Neuronal stem cell (in vitro differentiated cells): ENCODE measurements around the gene P2RX4.
A peak's percentile ranks its signal among the peaks of the same experiment; 100 is the strongest.

Experiments
- DNase-seq: peaks from one replicate; pipeline ENCODE4 v3.0.0-alpha.2; 2013; ENCODE audit warnings: low spot score
- H2AFZ ChIP-seq: one replicate; pipeline ENCODE4 v1.6.1; 2013; ENCODE audit warnings: mild to moderate bottlenecking, low read length, inconsistent platforms
- H2AK5ac ChIP-seq: 2 replicates; pipeline ENCODE4 v1.6.1; 2013; ENCODE audit warnings: low read depth, mild to moderate bottlenecking, inconsistent platforms, low read length, moderate library complexity, mixed read lengths
- H2BK120ac ChIP-seq: 2 replicates; pipeline ENCODE4 v1.6.1; 2013; ENCODE audit warnings: low read depth, mild to moderate bottlenecking, inconsistent platforms, low read length, moderate library complexity, mixed read lengths
- H2BK12ac ChIP-seq: one replicate; pipeline ENCODE4 v1.6.1; 2013; ENCODE audit warnings: low read length, inconsistent platforms
- H2BK15ac ChIP-seq: 2 replicates; pipeline ENCODE4 v1.6.1; 2013; ENCODE audit warnings: mild to moderate bottlenecking, low read length, inconsistent platforms, mixed read lengths
- H2BK5ac ChIP-seq: one replicate; pipeline ENCODE4 v1.6.1; 2013; ENCODE audit warnings: inconsistent platforms, mild to moderate bottlenecking, low read length, moderate library complexity
- H3K14ac ChIP-seq: one replicate; pipeline ENCODE4 v1.6.1; 2013; ENCODE audit warnings: low read length, inconsistent platforms
- H3K18ac ChIP-seq: 2 replicates; pipeline ENCODE4 v1.6.1; 2013; ENCODE audit warnings: low read length, inconsistent platforms
- H3K23ac ChIP-seq: 2 replicates; pipeline ENCODE4 v1.6.1; 2013; ENCODE audit warnings: low read depth, mild to moderate bottlenecking, mixed read lengths, low read length, inconsistent platforms; ENCODE audit not compliant: poor library complexity
- H3K27ac ChIP-seq: replicated peaks from 3 replicates; pipeline ENCODE4 v1.5.1; 2013; ENCODE audit warnings: low read length, inconsistent platforms
- H3K27me3 ChIP-seq, 3 experiments: 2 replicates each; pipeline ENCODE4 v1.6.1; 2013; ENCODE audit warnings: low read length in 3 of 3, mild to moderate bottlenecking in 2 of 3, inconsistent platforms in 1 of 3, low read depth in 1 of 3, mixed read lengths in 1 of 3, moderate library complexity in 1 of 3; ENCODE audit not compliant: control insufficient read depth in 3 of 3, insufficient read depth in 3 of 3
- H3K36me3 ChIP-seq, 2 donors: replicated peaks in 1 of 2; 2 replicates each; pipeline ENCODE4 v1.6.1; 2013; ENCODE audit warnings: low read length in 2 of 2; ENCODE audit not compliant: control insufficient read depth in 2 of 2, insufficient read depth in 2 of 2
- H3K4ac ChIP-seq: 2 replicates; pipeline ENCODE4 v1.6.1; 2013; ENCODE audit warnings: inconsistent platforms, mild to moderate bottlenecking, low read length, moderate library complexity
- H3K4me1 ChIP-seq, 2 donors: 1 replicate in 1 of 2; 2 replicates in 1 of 2; pipeline ENCODE4 v1.6.1; 2013; ENCODE audit warnings: low read length in 2 of 2, low read depth in 1 of 2; ENCODE audit not compliant: control insufficient read depth in 2 of 2, insufficient read depth in 1 of 2
- H3K4me2 ChIP-seq: one replicate; pipeline ENCODE4 v1.6.1; 2013; ENCODE audit warnings: mild to moderate bottlenecking, low read length, inconsistent platforms; ENCODE audit not compliant: insufficient read depth, poor library complexity, severe bottlenecking
- H3K4me3 ChIP-seq, 2 donors: 2 replicates each; pipeline ENCODE4 v1.5.1; 2013; ENCODE audit warnings: low read length in 2 of 2, mild to moderate bottlenecking in 2 of 2, inconsistent platforms in 1 of 2, moderate library complexity in 1 of 2
- H3K79me1 ChIP-seq: one replicate; pipeline ENCODE4 v1.6.1; 2013; ENCODE audit warnings: low read depth, mild to moderate bottlenecking, inconsistent platforms, low read length, moderate library complexity
- H3K9ac ChIP-seq: one replicate; pipeline ENCODE4 v1.6.1; 2013; ENCODE audit warnings: mild to moderate bottlenecking, low read depth, low read length, inconsistent platforms; ENCODE audit not compliant: poor library complexity
- H3K9me3 ChIP-seq, 2 donors: replicated peaks in 1 of 2; 2 replicates each; pipeline versions ENCODE3 to v1.6.1; 2013; ENCODE audit warnings: low read length in 2 of 2, mild to moderate bottlenecking in 2 of 2, inconsistent platforms in 1 of 2, low read depth in 1 of 2, mixed read lengths in 1 of 2, moderate library complexity in 1 of 2; ENCODE audit not compliant: control insufficient read depth in 2 of 2, insufficient read depth in 1 of 2
- H4K8ac ChIP-seq: one replicate; pipeline ENCODE4 v1.6.1; 2013; ENCODE audit warnings: low read depth, mild to moderate bottlenecking, inconsistent platforms, low read length, moderate library complexity
- H4K91ac ChIP-seq: one replicate; pipeline ENCODE4 v1.6.1; 2013; ENCODE audit warnings: low read length, low read depth, mild to moderate bottlenecking, inconsistent platforms; ENCODE audit not compliant: poor library complexity
- WGBS, 2 donors: extraction: QIAGEN DNeasy Blood & Tissue Kit; methylation state at CpG; one replicate each; pipeline ENCODE4 v1.1.7; 2013; ENCODE audit warnings: missing lambda C conversion rate in 2 of 2, mixed read lengths in 1 of 2; ENCODE audit not compliant: insufficient read length in 2 of 2, insufficient replicate concordance in 1 of 2; ENCODE audit errors: extremely low coverage in 2 of 2; 5-methylcytosine and 5-hydroxymethylcytosine counted together

P2RX4 gene

DNA sequence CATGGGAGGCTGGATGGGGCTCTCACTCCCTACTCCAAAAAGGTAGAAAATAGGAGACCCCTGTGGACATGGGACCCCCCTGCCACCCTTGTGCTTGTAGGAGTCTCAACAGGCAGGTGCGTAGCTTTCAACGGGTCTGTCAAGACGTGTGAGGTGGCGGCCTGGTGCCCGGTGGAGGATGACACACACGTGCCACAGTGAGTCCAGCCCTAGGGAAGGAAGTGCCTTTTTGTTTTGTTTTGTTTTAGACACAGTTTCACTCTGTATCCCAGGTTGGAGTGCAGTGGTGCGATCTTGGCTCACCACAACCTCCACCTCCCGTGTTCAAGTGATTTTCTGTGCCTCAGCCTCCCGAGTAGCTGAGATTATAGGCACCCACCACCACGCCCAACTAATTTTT, 12.9 kb downstream of the P2RX4 start:
- WGBS, 2 donors, result no CpG with 5 or more reads among the region's 10 CpGs
- H4K8ac ChIP-seq, result no peak overlapping the region
- H2BK120ac ChIP-seq, result no peak overlapping the region
- H2AFZ ChIP-seq, result no peak overlapping the region
- no peak overlapping the region for H3K4ac ChIP-seq
- H4K91ac ChIP-seq, result no peak overlapping the region
- H2BK5ac ChIP-seq, result no peak overlapping the region
- no peak for DNase-seq
- H3K23ac ChIP-seq, result no peak overlapping the region
- H3K4me2 ChIP-seq, result no peak overlapping the region
- H3K27ac ChIP-seq, result no peak overlapping the region
- H3K36me3 ChIP-seq, result peaks cover 4 to 7% of the 10 kb centered on the region in 2 donors
- H2BK15ac ChIP-seq, result no peak overlapping the region
- no peak overlapping the region for H2BK12ac ChIP-seq
- peaks cover 5% of the 10 kb centered on the region for H3K79me1 ChIP-seq
- H3K9me3 ChIP-seq, result no peaks in the 10 kb centered on the region
- no peak overlapping the region for H3K4me3 ChIP-seq
- no peaks in the 10 kb centered on the region for H3K27me3 ChIP-seq
- H2AK5ac ChIP-seq, result no peak overlapping the region
- H3K18ac ChIP-seq, result no peak overlapping the region
- H3K9ac ChIP-seq, result no peak overlapping the region
- H3K4me1 ChIP-seq, result no peaks in the 10 kb centered on the region
- H3K14ac ChIP-seq, result no peak overlapping the region

GRCh38 chr12:121223292-121224285, 13.7 kb downstream of the P2RX4 start:
- WGBS, 2 donors, result no CpG with 5 or more reads among the region's 19 CpGs
- Histone ChIP-seq H4K8ac (no peak overlapping the region), H2BK15ac (no peak overlapping the region), H3K4me3 (no peak overlapping the region), H3K9ac (peak overlapping the region; percentile 12), H3K18ac (no peak overlapping the region), H2BK5ac (no peak overlapping the region), H3K27ac (no peak overlapping the region), H2AFZ (no peak overlapping the region), H3K79me1 (peaks cover 5% of the 10 kb centered on the region), H3K9me3 (no peaks in the 10 kb centered on the region), H2BK12ac (no peak overlapping the region), H4K91ac (no peak overlapping the region), H3K23ac (no peak overlapping the region), H3K27me3 (no peaks in the 10 kb centered on the region), H2BK120ac (no peak overlapping the region), H3K4me1 (no peaks in the 10 kb centered on the region), H3K4ac (no peak overlapping the region), H2AK5ac (no peak overlapping the region), H3K14ac (no peak overlapping the region), H3K36me3 (peaks cover 4 to 9% of the 10 kb centered on the region in 2 donors), H3K4me2 (no peak overlapping the region)
- DNase-seq, result no peak

- Histone ChIP-seq H3K4me2 (no peak overlapping the region), H2BK5ac (no peak overlapping the region), H2AK5ac (no peak overlapping the region), H2AFZ (no peak overlapping the region), H2BK12ac (no peak overlapping the region), H2BK120ac (no peak overlapping the region), H3K79me1 (peaks cover 5% of the 10 kb centered on the region), H3K9me3 (no peaks in the 10 kb centered on the region), H3K18ac (no peak overlapping the region), H4K91ac (no peak overlapping the region), H3K9ac (no peak overlapping the region), H4K8ac (no peak overlapping the region), H3K4ac (no peak overlapping the region), H3K36me3 (peaks cover 4 to 17% of the 10 kb centered on the region in 2 donors), H3K27me3 (no peaks in the 10 kb centered on the region), H3K4me1 (no peaks in the 10 kb centered on the region), H3K27ac (no peak overlapping the region), H2BK15ac (no peak overlapping the region), H3K4me3 (no peak overlapping the region), H3K23ac (no peak overlapping the region), H3K14ac (no peak overlapping the region)
- no CpG with 5 or more reads among the region's 8 CpGs for WGBS, 2 donors
- no peak for DNase-seq
These were observed 14.7 kb downstream of the P2RX4 start for GRCh38 chr12:121224591-121224990.

- DNase-seq, result no peak
- H3K9me3 ChIP-seq, result no peaks in the 10 kb centered on the region
- H3K4ac ChIP-seq, result no peak overlapping the region
- H3K79me1 ChIP-seq, result peaks cover 5% of the 10 kb centered on the region
- no peak overlapping the region for H2BK15ac ChIP-seq
- no peak overlapping the region for H2AFZ ChIP-seq
- H3K4me3 ChIP-seq, result no peak overlapping the region
- H3K36me3 ChIP-seq, result peaks cover 4 to 20% of the 10 kb centered on the region in 2 donors
- H3K18ac ChIP-seq, result no peak overlapping the region
- no CpG with 5 or more reads among the region's 8 CpGs for WGBS, 2 donors
- H3K9ac ChIP-seq, result no peak overlapping the region
- no peak overlapping the region for H3K4me2 ChIP-seq
- no peak overlapping the region for H3K14ac ChIP-seq
- H2AK5ac ChIP-seq, result no peak overlapping the region
- no peak overlapping the region for H2BK5ac ChIP-seq
- H4K91ac ChIP-seq, result no peak overlapping the region
- H4K8ac ChIP-seq, result no peak overlapping the region
- H3K4me1 ChIP-seq, result no peaks in the 10 kb centered on the region
- no peak overlapping the region for H2BK120ac ChIP-seq
- no peaks in the 10 kb centered on the region for H3K27me3 ChIP-seq
- no peak overlapping the region for H3K27ac ChIP-seq
- no peak overlapping the region for H3K23ac ChIP-seq
- no peak overlapping the region for H2BK12ac ChIP-seq
These were observed 16.5 kb downstream of the P2RX4 start for GRCh38 chr12:121226399-121226798.
